NCI-H460 (cell line): Measurements from ENCODE around the gene RASD2. TPM values are rescaled to one million over a fixed set of nuclear protein-coding genes. Genes with fewer than 3 reads are reported as not detected.
"Not testable (repeated sequence)": the region's sequence is repeated elsewhere in the genome, so short reads cannot be mapped to it uniquely, and the experiment has no call there.

Experiments used
- DNase-seq: peaks from one replicate; pipeline ENCODE4 v3.0.0-alpha.2; 2016; ENCODE audit warnings: low read depth; ENCODE audit errors: extremely low read depth
- polyA plus RNA-seq: library from polyadenylated mRNA; depleted of rRNA; stranded (reverse); fragments of >200 nt; gene quantifications from 2 replicates; pipeline ENCODE4 v1.2.3, GENCODE V29; 2014; cell fraction: nucleus; rRNA removed
- total RNA-seq: library from RNA; depleted of rRNA; stranded (reverse); fragments of >200 nt; shearing (Covaris generic); gene quantifications from 2 replicates; pipeline ENCODE4 v1.2.3, GENCODE V29; 2014; rRNA removed

Gene RASD2, protein sequence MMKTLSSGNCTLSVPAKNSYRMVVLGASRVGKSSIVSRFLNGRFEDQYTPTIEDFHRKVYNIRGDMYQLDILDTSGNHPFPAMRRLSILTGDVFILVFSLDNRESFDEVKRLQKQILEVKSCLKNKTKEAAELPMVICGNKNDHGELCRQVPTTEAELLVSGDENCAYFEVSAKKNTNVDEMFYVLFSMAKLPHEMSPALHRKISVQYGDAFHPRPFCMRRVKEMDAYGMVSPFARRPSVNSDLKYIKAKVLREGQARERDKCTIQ
- total RNA-seq: 0.02 TPM in 1 of 2 replicates, not detected in the other
- polyA plus RNA-seq: not detected in 2 replicates

- DNase-seq: no peak
These were observed at the start of gene RASD2 for GRCh38 chr22:35540595-35541253. Gene RASD2 (plus strand): TSS chr22:35540831. CDS start chr22:35546810, 5,979 bp downstream.

- not testable (repeated sequence) for DNase-seq
These were observed 49.3 kb upstream of the RASD2 start for GRCh38 chr22:35491061-35491907.

- no peak for DNase-seq
These were observed 48.7 kb upstream of the RASD2 start for GRCh38 chr22:35491908-35492380.

DNA sequence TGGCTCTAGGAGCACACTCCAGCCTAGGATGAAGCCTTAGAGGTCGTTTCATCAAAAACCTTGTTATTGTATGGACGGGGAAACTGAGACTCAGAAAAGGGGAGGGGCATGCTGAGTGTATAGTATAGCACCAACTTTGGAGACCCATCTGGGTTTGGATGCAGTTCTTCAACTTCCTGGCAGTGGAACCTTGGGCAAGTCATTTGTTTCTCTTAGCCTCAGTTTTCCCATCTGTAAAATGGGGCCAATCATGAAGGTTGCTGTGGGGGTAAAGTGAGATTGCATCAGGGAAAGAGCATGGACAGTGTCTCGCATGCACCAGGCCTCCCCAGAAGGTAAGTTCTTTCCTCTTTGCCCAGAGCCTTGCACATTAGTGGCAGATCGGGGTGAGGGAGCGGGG is 47.6 kb upstream of the RASD2 start:
- no peak for DNase-seq

- not testable (repeated sequence) for DNase-seq
These were observed 44.9 kb upstream of the RASD2 start for GRCh38 chr22:35495711-35496110.

DNA sequence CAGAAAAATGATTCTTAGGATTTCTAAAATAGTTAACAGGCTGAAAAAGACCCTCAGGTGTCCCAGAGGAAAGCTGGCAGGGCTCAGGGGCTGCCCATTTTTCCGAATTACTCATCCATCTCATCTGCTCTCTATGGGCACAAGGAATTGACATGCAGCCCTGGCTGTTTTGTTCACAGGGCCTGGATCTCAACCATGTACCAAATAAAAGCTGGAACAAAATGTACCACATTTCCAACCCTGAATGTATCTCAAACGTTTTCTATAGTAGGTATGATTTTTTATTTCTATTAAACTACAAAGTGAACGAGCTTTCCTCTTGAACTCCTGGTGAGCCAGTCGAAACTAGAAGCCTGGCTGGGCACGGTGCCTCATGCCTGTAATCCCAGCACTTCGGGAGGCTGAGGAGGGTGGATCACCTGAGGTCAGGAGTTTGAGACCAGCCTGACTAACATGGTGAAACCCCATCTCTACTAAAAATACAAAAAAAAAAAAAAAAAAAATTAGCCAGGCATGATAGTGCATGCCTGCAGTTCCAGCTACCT is 43.8 kb upstream of the RASD2 start:
- DNase-seq: no peak

DNA sequence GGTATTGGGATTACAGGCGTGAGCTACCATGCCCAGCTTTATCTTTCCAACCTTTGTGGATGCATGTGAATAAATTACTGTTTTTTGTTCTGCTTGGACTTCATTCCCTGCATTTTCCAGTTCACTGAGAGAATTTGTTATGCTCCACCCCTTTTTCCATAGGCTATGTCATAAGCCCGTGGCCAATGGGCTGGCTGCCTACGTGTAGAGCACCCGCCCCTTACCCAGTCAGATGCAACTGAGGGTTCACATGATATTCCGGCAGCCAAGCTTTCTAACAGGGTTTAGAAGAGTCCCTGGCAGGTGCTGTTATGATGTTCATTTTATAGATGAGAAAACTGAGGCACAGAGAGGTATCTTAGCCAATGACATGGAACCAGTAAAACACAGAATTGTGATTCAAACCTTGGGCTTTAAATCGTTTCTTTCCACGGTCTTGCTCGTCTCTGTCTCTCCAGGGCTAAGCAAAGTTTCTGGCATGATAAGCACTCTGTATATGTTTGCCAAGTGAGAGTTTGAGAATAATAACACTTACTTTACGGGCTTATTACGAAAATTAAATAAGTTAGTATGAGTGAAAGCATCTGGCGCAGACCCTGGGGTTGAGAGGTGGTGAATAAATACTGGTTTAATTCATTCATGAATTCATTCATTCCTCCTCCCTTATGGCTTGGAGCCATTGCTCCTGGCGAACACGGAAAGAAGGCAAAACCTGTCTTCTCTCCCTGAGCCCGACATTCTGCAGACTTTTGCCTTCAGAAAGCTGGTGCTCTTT is 42.4 kb upstream of the RASD2 start:
- DNase-seq: peak; percentile 7

GRCh38 chr22:35502836-35503235 is 37.8 kb upstream of the RASD2 start:
- no peak for DNase-seq

- DNase-seq: no peak
These were observed 35.0 kb upstream of the RASD2 start for GRCh38 chr22:35505399-35506258.

DNA sequence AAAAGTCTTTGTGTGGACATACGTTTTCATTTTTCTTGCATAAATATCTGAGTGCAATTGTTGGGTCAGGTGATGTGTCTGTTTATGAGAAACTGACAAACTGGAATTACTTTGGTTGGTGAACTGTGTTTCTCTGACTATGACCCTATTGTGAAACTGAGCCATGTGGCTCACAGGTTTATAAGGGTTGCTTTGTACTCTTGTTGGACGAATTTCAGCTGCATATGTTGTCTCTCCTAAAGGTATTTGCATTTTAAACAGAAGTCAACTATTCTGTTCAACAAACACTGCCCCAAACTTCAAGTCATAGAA is 34.4 kb upstream of the RASD2 start:
- DNase-seq: no peak

DNA sequence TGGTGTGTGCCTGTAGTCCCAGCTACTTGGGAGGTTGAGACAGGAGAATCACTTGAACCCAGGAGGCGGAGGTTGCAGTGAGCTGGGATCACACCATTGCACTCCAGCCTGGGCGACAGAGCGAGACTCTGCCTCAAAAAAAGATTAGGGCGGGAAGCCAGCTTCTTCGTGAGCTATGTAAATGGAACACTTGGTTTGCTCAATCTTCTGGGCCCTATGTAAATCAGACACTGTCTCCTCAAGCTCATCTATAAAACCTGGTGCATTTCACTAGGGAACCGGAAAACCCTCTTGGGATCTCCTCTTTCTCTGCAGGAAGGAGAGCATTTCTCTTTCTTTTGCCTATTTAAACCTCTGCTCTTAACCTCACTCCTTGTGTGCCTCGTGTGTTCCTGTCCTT is 32.8 kb upstream of the RASD2 start:
- not testable (repeated sequence) for DNase-seq

- DNase-seq: no peak
These were observed 31.2 kb upstream of the RASD2 start for GRCh38 chr22:35509451-35509850.

GRCh38 chr22:35509960-35510359 is 30.7 kb upstream of the RASD2 start:
- no peak for DNase-seq

GRCh38 chr22:35510481-35510934 is 30.1 kb upstream of the RASD2 start:
- no peak for DNase-seq

DNA sequence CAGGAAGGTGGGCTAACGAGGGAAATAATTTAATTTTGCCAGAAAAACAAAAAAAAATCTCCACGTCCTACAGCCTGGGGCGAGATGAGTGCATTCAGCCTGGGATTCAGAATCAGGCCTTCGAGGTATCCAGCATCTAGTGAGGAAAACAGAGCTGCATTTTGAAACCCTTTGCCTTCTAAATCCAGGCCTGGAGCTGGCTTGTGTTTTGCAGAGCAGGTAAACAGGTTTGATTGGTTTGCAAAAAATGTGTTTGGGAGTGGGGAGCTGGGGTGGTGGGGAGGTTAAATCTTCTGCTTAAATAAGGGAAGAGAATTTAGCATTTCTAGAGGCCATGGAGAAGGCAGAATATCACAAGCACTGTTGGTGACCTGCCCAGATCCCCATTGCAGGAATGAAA is 29.7 kb upstream of the RASD2 start:
- DNase-seq: no peak

DNA sequence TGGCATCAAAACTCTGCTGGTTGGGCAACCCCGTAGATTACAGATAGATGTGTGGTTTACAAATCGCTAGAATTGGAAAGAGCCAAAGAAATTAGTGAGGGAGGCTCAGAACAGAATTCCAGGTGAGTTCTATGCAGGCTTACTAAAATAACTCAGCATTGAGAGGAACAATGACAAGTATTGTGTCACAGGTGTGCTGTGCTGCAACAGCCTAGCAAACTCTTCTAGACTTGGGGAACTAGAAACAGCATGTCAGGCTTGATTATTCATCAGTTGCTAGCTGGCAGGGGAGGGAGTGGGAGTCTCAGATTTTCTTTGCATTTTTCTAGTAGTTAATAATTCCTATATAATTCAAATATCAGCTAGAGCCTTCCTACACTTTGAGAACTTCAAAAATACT is 26.3 kb upstream of the RASD2 start:
- no peak for DNase-seq

DNA sequence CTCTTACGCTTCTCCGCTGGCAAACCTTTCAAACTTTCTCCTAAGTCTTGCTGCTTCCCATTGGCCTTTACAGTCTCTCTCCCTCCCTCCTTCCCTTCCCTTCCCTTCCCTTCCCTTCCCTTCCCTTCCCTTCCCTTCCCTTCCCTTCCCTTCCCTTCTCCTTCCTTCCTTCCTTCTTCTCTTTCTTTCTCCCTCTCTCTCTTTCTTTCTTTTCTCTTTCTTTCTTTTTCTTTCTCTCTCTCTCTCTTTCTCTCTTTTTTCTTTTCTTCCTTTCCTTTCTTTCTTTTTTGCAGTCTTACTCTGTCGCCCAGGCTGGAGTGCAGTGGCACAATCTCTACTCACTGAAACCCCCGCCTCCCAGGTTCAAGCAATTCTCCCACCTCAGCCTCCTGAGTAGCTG is 24.7 kb upstream of the RASD2 start:
- not testable (repeated sequence) for DNase-seq

DNA sequence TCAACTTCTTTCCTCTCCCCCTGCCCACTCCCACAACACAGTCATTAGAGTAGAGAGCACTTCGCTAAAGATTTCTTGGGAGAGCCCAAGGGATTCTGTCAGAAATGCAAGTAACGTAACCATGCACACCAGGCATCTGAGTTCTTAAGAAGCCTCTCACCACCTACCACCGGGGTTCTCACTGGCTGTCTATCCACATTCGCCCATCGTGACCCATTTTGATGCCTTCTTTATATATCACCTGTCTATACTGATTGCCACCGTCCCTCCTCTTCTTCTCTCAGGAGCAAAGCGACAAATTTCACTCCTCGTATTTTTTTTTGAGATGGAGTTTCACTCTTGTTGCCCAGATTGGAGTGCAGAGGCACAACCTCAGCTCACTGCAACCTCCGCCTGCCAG is 23.9 kb upstream of the RASD2 start:
- no peak for DNase-seq

DNA sequence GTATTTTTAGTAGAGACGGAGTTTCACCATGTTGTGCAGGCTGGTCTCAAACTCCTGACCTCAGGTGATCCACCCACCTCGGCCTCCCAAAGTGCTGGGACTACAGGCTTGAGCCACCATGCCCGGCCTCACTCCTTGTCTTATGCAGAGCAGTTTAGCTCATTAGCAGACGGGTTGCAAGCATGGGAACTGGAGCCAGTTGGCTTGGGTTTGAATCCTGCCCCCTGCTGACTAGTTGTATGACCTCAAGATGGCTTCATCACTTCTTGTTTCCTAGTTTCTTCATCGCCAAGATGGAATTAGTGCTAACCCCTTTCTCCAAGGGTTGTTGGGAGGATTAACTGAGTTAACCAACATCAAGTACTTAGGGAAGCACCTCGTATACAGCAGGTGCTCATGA is 23.4 kb upstream of the RASD2 start:
- no peak for DNase-seq
